Peyer's patch (tissue), 4 donors: Measurements from ENCODE around the gene A3GALT2.

Experiments used
- POLR2A ChIP-seq, 2 donors: fragments of 450-650 bp; IDR thresholded peaks; one replicate each; pipeline ENCODE4 v1.5.1; 2017; ENCODE audit warnings: antibody characterized with exemption in 2 of 2, mild to moderate bottlenecking in 2 of 2, moderate library complexity in 2 of 2
- TF ChIP-seq, protein P1 (sequence below), 6 experiments: fragments of 450-650 bp in 4 of 6; fragments of 200-600 bp in 2 of 6; sonication (generic) in 1 of 6; IDR thresholded peaks; one replicate each; pipeline ENCODE4 v1.5.1; 2017 to 2019; ENCODE audit warnings: antibody characterized with exemption in 6 of 6, mild to moderate bottlenecking in 3 of 6, moderate library complexity in 1 of 6

GRCh38 chr1:33271666-33272505, 49.0 kb downstream of the A3GALT2 start:
- TF ChIP-seq, protein P1, sequence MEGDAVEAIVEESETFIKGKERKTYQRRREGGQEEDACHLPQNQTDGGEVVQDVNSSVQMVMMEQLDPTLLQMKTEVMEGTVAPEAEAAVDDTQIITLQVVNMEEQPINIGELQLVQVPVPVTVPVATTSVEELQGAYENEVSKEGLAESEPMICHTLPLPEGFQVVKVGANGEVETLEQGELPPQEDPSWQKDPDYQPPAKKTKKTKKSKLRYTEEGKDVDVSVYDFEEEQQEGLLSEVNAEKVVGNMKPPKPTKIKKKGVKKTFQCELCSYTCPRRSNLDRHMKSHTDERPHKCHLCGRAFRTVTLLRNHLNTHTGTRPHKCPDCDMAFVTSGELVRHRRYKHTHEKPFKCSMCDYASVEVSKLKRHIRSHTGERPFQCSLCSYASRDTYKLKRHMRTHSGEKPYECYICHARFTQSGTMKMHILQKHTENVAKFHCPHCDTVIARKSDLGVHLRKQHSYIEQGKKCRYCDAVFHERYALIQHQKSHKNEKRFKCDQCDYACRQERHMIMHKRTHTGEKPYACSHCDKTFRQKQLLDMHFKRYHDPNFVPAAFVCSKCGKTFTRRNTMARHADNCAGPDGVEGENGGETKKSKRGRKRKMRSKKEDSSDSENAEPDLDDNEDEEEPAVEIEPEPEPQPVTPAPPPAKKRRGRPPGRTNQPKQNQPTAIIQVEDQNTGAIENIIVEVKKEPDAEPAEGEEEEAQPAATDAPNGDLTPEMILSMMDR (IDR thresholded peaks at IDR 0.05), result no peak
- TF ChIP-seq POLR2A (IDR thresholded peaks at IDR 0.05), result no peak
